GM19043 (cell line): ENCODE measurements around the gene CSNK1G1.
"Not testable (repeated sequence)": the region's sequence is repeated elsewhere in the genome, so short reads cannot be mapped to it uniquely, and the experiment has no call there.

ENCODE experiments used
- ATAC-seq: cut with Tn5 transposase; IDR thresholded peaks from one replicate; pipeline ENCODE4 v1.9.1; 2021; ENCODE audit warnings: low read depth; ENCODE audit not compliant: unreplicated experiment

Gene CSNK1G1

DNA sequence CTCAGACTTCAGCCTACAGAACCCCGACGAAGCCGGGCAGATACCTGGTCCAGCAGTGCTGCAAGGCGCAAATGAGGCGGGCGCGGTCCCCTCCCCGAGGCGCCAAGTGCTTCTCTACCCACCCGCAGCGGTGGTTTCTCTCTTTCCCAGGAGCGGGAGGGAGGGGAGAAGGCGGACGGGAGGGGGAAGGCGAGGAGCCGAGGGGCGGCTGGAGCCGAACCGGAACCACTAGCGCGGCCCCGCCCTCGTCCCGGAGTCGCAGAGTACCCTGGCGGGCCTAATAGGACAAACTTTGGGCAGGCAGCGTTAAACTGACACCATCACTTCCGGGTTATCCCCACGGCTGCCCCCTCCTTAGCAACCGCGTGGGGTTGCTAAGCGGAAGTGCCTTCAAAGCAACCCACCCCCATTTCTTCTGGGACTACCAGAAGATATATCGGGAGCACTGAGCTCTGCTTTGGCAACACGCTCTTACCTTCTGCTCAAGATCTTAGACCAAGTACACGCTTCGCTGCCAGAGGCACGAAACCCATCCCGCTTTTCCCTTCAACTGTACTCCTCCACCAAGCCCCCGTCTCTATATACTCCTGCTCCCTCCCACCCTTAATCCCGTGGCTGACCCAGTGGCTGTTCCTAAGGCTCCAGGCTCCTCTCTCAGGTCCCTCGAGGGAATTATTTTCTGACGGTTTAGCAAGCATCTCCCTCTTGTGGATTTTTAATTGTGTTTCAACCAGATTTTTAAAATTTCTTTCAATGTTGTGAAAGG lies at the start of gene CSNK1G1:
Gene CSNK1G1, minus strand, starts transcription at position 230 of the 766 bp plus-strand sequence. CDS start 55,674 bp downstream, outside the sequence.
- ATAC-seq: peak; percentile 96

DNA sequence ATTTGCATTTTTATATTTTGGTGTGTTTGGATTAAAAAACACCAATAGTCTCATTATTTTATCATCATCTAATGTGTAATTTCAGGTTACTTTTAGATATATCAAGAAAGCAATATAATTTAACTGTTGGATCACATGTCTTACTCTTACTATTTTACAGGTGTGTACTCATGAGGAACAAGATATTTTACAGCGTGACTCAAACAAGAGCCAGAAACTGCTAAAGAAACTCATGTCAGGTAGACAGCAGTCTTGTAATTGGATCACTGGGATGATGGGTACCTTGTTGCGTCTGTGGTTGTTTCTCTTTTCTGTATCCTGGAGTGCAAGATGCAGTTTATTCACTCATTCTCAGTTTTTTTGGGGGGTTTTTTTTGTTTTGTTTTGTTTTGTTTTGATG lies 44.6 kb upstream of the CSNK1G1 start:
- ATAC-seq: no peak

DNA sequence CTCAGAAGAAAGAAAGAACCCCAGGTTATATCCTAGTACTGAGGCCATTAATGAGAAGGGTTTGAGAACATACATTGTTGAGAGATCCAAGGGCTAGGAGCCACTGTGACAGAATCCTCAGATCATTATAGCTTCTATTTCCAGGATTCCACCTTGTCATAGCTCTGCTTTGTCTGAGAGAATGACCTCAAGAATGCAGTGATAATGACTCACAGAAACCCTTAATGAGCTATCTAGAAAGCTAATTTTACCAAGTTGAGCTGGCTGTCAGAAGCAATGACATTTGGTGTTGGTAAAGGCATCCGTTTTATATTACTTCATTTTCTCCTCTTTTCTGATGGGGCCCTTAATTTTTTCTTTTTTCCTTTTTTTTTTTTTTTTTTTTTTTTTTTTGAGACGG lies 42.6 kb upstream of the CSNK1G1 start:
- no peak for ATAC-seq

DNA sequence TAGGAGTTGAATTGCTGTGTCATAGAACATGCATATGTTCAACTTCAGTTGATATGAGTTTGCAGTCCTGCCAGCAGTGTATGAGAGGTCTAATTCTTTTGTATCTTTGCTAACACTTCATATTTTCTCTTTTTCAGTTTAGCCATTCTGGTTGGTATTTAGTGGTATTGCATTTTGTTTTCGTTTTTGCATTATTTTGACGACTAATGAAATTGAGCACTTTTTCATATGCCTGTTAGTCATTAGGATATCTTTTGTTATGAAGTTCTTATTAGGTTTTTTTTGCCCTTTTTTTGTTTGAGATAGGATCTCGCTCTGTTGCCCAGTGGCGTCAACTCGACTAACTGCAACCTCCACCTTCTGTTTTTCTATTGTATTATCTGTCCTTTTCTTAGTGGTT lies 40.8 kb upstream of the CSNK1G1 start:
- ATAC-seq: no peak

DNA sequence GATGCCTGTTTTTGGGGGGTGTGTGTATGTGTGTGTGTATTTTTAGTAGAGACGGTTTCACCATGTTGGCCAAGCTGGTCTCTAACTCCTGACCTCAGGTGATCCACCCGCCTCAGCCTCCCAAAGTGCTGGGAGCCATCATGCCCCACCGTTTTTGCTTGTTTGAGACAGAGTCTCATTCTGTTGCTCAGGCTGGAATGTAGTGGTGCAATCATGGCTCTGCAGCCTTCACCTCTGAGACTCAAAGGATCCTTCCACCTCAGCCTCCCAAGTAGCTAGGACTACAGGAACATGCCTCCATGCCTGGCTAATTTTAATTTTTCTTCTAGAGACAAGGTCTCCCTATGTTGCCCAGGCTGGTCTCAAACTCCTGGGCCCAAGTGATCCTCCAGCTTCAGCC lies 36.5 kb upstream of the CSNK1G1 start:
- not testable (repeated sequence) for ATAC-seq

DNA sequence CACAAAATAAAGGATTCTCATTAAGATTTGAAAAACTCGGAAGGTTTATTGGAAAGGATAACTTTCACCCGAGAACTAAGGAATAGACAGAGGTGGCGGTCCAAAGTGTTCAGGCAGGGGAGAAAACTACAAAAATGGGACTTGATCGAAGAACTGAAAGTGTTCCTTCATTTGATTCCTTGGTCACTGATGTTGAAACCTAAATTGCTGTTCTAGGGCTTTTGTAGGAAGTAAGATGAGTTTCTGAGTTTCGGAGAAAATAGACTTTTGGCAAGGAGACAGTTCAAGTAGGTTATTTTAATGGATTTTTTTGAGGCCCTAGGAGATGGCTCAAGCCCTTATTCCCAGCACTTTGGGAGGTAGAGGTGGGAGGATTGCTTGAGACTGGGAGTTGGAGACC lies 33.1 kb upstream of the CSNK1G1 start:
- no peak for ATAC-seq

DNA sequence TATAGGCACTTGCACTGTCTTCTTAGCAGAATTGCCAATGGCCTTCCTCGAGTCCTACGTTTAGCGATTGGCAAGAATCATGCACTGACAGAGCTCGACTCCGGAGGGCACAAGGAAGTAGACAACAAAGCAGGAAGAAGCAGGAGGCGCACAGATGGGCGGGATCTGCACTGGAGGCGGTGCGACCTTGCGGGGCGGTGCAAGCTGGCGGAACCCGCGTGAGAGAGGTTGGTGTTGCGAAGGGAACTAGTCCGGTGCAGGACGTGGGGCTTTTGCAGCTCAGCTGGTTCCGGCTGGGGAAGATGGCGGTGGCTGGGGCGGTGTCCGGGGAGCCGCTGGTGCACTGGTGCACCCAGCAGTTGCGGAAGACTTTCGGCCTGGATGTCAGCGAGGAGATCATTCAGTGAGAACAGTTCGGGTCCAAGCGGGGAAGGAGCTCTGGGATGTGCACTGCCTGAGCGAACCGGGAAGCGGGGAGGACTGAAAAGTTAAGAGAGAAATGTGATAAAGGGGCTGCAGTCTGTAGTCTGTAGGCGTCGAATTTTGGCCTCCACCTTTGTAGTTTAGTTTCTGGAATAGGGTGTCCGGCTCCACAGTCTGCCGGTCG lies 31.7 kb upstream of the CSNK1G1 start, which contains the start of gene TRIP4:
Gene TRIP4, plus strand, starts transcription at position 275 of the 607 bp plus-strand sequence. Its CDS starts 28 bp downstream, at position 303.
- peak; percentile 97 for ATAC-seq

DNA sequence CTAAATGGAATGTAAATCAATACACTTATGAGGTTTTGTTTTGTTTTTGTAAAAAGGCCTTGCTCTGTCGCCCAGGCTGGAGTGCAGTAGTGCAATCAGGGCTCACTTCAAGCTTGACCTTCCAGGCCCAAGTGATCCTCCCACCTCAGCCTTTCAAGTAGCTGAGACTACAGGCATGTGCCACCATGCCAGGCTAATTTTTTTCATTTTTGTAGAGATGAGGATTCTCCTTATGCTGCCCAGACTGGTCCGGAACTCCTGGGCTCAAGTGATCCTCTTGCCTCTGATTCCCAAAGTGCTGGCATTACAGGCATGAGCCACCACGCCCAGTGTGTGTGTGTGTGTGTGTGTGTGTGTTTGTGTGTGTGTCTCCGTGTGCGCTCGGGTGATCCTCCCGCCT lies 30.3 kb upstream of the CSNK1G1 start:
- ATAC-seq: no peak

DNA sequence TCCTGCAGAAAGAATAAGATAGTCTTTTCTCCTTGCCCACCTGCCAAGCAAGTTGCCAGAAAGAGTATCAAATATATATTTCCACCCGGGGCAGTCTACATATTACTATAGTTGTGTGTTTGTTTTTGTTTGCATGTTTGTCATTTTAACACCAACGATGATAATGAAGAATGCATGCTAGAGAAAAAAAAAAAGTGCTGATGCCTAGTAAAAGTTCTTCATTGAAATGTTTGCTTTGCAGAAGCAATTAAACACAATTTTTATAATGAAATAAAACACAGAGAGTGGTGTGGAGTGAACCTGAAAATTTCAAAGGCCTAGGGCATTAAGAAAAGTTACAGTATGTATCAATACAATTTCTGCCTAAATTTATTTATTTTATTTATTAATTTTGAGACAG lies 27.8 kb upstream of the CSNK1G1 start:
- no peak for ATAC-seq

DNA sequence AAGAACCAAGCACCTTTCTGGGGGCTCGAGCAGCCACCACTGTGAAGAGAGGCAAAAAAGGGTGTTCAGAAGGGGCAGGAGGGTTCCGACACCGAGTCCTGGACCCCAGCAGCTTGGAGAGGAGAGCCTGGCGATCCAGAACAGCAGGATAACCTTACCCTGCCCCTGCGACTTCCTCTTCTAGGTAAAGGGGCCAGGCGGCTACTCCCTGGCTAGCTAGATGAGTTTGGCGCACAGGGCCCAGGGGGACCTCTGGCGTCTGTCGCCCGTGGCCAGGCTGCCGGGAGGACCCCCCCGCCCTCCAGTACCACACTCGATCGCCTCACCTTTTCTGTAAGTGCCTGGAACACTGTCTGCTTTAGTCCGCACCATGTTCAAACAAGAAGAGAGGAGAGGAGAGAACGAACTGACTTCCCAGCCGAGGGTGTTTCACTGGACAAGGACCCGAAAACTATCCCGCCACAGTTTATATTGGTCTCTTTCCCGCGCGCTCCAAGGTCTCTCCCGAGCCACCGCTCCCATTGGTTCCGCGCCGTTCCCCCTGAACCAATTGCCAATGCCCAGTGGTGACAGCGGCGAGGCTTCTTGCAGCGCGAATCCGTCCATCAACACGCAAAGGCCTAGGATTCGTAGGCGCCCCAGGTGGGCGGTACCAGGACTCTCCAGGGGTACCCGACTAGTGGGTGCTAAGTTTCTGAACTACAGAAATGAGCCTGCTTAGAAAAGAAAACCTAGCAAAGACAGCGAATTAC lies 25.2 kb upstream of the CSNK1G1 start, which contains the start of gene PCLAF:
Gene PCLAF, minus strand, starts transcription at position 442 of the 752 bp plus-strand sequence. Its CDS starts 70 bp downstream, at position 372.
- ATAC-seq: peak; percentile 98

DNA sequence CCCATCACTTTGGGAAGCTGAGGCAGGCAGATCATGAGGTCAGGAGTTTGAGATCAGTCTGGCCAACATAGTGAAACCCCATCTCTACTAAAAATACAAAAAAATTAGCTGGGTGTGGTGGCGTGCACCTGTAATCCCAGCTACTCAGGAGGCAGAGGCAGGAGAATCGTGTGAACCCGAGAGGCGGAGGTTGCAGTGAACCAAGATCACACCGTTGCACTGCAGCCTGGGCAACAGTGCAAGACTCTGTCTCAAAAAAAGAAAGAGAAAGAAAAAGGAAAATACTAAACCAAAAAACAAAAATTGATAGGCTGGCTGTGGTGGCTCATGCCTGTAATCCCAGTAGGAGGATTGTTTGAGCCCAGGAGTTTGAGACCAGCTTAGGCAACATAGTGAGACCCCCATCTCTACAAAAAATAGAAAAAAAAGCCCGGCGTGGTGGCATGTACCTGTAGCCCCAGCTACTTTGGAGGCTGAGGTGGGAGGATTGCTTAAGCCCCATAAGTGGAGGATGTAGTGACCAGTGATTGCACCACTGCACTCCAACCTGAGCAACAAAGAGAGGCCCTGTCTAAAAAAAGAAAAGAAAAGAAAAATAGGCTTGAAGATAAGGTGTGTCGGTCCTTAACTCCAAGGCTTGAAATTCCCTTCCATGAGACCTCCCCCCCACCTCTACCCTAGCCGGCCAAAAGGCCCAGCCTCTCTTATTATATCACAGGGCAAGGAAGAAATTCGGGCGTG lies 24.3 kb upstream of the CSNK1G1 start:
- not testable (repeated sequence) for ATAC-seq

DNA sequence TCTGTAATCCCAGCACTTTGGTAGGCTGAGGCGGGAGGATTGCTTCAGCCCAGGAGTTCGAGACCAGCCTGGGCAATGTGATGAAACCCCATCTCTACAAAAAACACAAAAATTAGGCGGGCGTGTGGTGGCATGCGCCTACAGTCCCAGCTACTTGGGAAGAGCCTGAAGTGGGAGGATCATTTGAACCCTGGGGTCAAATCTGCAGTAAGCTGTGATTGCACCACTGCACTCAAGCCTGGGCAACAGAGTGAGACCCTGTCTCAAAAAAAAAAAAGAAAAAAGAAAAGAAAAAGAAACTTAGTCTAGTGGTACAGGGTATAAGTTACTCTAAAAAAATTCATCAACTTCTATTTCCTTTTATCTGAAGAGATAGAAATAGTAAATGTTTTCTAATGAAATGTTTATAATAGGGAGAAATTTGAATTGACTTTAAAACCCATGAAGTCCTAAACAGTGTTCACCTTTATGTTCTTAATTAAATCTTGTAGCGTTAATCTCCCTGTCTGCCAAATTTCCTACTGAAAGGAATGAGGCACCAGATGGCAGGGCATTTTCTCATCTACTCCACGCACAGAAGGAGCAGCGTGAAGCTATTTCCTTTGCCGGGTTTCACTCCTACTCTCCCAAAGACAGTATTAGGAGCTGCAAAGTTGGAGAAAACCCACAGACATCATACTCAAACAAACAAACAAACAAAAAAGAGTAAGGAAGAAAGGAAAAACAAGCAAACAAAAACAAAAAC lies 23.4 kb upstream of the CSNK1G1 start:
- ATAC-seq: no peak

DNA sequence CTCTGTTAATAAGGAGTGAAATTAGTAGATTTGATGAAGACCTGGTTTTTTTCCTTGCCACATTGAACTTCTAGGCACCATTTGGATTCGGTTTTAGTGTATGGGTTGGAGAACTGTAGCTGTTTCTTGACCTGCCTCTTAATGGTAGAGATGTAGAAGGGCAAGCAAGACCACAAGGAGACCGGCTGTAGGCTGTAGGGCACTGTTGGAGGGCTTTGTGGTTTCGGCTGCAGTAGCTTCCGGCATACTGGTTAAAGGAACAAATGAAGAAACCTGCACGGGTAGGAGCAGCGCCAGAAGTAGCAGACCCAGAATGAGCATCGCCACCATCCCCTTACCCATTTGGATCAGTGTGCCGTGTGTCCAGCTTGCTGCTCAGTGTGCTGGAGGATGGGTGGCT lies 17.4 kb upstream of the CSNK1G1 start:
- no peak for ATAC-seq

DNA sequence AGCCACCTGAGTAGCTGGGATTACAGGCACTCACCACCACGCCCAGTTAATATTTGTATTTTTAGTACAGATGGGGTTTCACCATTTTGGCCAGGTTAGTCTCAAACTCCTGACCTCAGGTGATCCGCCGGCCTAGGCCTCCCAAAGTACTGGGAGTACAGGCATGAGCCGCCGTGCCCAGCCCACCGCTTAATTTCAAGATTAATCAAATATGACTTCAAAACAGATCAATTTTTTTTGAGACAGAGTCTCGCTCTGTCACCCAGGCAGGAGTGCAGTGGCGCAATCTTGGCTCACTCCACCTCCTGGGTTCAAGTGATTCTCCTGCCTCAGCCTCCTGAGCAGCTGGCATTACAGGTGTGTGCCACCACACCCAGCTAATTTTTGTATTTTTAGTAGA lies 15.4 kb upstream of the CSNK1G1 start:
- not testable (repeated sequence) for ATAC-seq

DNA sequence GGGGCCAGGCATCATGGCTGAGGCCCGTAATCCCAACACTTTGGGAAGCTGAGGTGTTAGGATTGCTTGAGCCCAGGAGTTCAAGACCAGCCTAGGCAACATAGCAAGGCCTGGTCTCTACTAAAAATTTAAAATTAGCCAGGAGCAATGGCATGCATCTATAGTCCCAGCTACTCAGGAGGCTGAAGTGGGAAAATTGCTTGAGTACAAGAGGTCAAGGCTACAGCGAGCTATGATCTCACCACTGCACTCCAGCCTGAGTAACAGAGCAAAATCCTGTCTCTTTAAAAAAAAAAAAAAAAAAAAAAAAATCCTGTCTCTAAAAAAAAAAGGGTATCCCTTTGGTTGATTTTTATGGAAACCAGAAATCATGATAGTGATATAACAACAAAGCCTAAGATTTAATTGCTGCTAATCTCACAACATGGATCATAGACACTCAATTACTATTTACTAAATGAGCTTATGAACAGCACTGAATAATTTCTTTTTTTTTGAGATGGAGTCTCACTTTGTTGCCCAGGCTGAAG lies 13.2 kb upstream of the CSNK1G1 start:
- ATAC-seq: no peak

DNA sequence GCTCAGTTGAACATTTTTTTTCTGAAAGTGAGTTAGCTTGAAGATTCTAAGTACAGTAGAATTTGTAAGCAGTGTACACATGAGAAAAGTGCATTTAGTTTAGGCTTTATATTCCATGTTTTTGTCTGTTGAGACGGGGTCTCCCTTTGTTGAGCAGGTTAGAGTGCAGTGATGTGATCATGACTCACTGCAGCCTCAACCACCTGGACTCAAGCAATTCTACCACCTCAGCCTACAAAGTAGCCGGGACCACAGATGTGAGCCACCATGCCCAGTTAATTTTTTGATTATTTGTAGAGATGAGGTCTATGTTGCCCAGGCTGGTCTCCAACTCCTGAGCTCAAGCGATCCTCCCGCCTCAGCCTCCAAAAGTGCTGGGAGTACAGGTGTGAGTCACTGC lies 5.3 kb upstream of the CSNK1G1 start:
- no peak for ATAC-seq

DNA sequence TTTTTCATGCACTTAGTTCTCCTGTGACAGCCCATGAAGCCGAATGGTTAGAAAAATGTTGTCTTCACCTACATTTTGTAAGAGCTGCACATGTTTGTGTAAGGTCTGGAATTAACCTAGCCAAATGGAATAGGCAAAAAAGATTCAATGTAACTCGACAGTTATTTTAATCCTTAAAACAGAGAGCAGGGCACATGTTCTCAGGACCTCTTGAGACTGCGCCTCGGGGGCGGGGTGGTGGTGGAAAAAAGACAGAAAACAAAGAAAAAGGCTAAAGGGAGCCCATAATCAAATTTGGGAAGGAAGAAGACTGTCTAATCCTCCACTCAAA lies 702 bp upstream of the CSNK1G1 start:
- no peak for ATAC-seq

DNA sequence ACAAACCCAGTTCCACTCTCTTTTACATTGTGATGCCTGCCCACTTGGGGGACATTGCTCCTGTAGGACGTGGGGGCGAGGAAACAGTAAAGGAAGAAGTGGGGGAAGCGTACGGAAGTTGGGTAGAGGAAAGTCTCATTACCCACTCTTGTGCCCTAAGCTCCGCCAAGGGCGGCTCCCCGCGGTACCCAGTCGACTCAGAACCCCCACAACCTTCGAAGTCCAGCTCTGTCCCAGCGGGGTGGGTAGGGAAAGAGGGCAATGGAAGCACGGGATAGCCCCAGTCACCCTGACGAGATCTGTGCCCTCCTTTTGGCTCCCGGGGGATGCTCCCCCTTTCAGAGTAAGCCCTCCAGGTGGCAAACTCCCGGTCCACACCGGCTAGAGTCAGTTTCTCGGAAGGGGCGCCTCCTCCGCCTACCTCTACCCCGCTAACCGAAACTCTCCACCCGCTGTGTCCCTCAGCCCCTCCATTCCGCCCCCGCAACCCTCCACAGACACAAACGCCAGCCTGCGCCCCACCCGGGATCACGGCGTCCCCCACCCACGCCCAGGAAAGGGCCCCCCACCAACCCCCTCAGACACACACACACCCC lies 527 bp downstream of the CSNK1G1 start:
- ATAC-seq: no peak

DNA sequence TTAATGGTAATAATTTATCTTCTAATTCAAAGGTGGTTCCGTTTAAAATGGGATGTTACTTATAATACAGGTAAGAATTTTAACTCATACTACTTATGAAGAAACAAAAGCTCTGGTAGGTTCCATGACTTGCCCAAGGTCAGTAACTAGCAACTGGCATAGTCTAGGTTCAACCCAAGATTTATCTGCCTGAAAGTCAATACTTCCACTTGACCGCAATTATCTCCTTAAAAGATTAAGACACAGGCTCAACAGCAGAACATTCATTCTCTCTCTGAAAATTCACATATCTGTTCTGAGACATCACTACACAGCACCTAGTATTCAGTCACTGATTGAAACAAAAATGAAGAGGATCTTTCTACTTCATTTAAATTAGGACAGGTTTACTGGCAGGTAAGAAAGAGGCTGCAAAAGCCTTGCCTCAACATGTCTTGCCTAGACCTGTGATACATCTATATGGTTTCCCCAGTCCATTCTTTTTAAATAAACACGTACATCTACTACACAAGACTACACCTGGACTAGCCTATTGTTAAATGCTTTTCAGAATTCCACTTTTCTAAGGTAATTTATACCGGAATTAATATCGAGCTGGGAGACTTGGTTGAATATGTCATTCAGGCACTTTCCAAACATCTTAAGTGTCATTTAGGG lies 1.2 kb downstream of the CSNK1G1 start:
- no peak for ATAC-seq
